HL-60 (cell line): ENCODE data around the gene RTL10.

Experiments used
- DNase-seq, 2 experiments: peaks; one replicate each; pipeline ENCODE4 v3.0.0-alpha.2; 2010 to 2020; ENCODE audit warnings: low read depth in 1 of 2, low spot score in 1 of 2
- H3K27ac ChIP-seq: fragments of 250-450 bp; sonication (Bioruptor Pico); replicated peaks from 2 replicates; pipeline ENCODE4 v1.5.1; 2020; ENCODE audit warnings: mild to moderate bottlenecking, moderate library complexity
- H3K27me3 ChIP-seq: fragments of 250-450 bp; sonication (Bioruptor Pico); 2 replicates; pipeline ENCODE4 v1.5.1; 2021; ENCODE audit warnings: mild to moderate bottlenecking, moderate library complexity; ENCODE audit not compliant: insufficient read depth, poor library complexity, severe bottlenecking
- H3K4me3 ChIP-seq: replicated peaks from 2 replicates; pipeline ENCODE4 v1.5.1; 2011; ENCODE audit warnings: mild to moderate bottlenecking, control low read depth, low read length; ENCODE audit not compliant: insufficient read depth
- GABPA ChIP-seq: IDR thresholded peaks from 2 replicates; pipeline ENCODE4 v1.6.1; 2012; ENCODE audit warnings: low read depth
- POLR2AphosphoS5 ChIP-seq: IDR thresholded peaks from 2 replicates; pipeline ENCODE4 v1.6.1; 2012; ENCODE audit warnings: low read depth
- SPI1 ChIP-seq: IDR thresholded peaks from 2 replicates; pipeline ENCODE4 v1.6.1; 2012; ENCODE audit warnings: low read depth, mild to moderate bottlenecking, borderline replicate concordance
- TF ChIP-seq, protein P1 (sequence below): IDR thresholded peaks from one replicate; pipeline ENCODE4 v1.5.1; 2011; ENCODE audit warnings: low read length, control low read depth, inconsistent platforms; ENCODE audit not compliant: insufficient read depth
- TF ChIP-seq, protein P2 (sequence below): IDR thresholded peaks from 2 replicates; pipeline ENCODE4 v1.6.1; 2012; ENCODE audit warnings: low read depth; ENCODE audit not compliant: insufficient replicate concordance

Gene RTL10

GRCh38 chr22:19880786-19881569 is 26.3 kb upstream of the RTL10 start:
- no peak for TF ChIP-seq POLR2AphosphoS5
- TF ChIP-seq GABPA, result no peak
- TF ChIP-seq SPI1, result no peak
- TF ChIP-seq, protein P1, sequence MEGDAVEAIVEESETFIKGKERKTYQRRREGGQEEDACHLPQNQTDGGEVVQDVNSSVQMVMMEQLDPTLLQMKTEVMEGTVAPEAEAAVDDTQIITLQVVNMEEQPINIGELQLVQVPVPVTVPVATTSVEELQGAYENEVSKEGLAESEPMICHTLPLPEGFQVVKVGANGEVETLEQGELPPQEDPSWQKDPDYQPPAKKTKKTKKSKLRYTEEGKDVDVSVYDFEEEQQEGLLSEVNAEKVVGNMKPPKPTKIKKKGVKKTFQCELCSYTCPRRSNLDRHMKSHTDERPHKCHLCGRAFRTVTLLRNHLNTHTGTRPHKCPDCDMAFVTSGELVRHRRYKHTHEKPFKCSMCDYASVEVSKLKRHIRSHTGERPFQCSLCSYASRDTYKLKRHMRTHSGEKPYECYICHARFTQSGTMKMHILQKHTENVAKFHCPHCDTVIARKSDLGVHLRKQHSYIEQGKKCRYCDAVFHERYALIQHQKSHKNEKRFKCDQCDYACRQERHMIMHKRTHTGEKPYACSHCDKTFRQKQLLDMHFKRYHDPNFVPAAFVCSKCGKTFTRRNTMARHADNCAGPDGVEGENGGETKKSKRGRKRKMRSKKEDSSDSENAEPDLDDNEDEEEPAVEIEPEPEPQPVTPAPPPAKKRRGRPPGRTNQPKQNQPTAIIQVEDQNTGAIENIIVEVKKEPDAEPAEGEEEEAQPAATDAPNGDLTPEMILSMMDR, result no peak
- TF ChIP-seq, protein P2, sequence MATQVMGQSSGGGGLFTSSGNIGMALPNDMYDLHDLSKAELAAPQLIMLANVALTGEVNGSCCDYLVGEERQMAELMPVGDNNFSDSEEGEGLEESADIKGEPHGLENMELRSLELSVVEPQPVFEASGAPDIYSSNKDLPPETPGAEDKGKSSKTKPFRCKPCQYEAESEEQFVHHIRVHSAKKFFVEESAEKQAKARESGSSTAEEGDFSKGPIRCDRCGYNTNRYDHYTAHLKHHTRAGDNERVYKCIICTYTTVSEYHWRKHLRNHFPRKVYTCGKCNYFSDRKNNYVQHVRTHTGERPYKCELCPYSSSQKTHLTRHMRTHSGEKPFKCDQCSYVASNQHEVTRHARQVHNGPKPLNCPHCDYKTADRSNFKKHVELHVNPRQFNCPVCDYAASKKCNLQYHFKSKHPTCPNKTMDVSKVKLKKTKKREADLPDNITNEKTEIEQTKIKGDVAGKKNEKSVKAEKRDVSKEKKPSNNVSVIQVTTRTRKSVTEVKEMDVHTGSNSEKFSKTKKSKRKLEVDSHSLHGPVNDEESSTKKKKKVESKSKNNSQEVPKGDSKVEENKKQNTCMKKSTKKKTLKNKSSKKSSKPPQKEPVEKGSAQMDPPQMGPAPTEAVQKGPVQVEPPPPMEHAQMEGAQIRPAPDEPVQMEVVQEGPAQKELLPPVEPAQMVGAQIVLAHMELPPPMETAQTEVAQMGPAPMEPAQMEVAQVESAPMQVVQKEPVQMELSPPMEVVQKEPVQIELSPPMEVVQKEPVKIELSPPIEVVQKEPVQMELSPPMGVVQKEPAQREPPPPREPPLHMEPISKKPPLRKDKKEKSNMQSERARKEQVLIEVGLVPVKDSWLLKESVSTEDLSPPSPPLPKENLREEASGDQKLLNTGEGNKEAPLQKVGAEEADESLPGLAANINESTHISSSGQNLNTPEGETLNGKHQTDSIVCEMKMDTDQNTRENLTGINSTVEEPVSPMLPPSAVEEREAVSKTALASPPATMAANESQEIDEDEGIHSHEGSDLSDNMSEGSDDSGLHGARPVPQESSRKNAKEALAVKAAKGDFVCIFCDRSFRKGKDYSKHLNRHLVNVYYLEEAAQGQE, result no peak
- H3K4me3 ChIP-seq, result no peak overlapping the region
- H3K27ac ChIP-seq, result no peak overlapping the region
- DNase-seq, result no peak
- no peaks in the 10 kb centered on the region for H3K27me3 ChIP-seq

GRCh38 chr22:19879992-19880785 is 25.5 kb upstream of the RTL10 start:
- no peak overlapping the region for H3K27ac ChIP-seq

DNA sequence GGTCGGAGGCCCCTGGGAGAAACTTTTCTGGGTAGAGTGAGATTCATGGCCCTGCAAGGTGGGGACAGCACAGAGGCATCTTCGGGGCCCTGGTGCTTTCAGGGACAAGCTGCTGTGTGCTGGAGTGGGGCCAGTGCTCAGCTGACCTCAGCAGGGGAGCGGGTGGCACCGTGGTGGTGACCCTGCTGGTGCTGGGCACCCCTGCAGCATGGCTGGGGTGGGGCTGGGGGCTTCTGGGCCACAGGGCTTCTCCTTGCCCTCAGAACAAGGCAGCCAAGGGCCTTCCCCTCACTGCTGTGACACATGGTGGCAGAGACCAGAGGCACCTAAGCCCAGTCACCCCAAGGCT is 24.9 kb upstream of the RTL10 start:
- no peak overlapping the region for H3K4me3 ChIP-seq
- H3K27me3 ChIP-seq, result no peaks in the 10 kb centered on the region
- H3K27ac ChIP-seq, result no peak overlapping the region
- no peak for DNase-seq
- TF ChIP-seq, protein P2, result no peak
- TF ChIP-seq, protein P1, result no peak
- TF ChIP-seq SPI1, result no peak
- no peak for TF ChIP-seq GABPA
- TF ChIP-seq POLR2AphosphoS5, result no peak

More at GRCh38 chr22:19879992-19880785, 25.5 kb upstream of the RTL10 start:
- DNase-seq, result no peak
- TF ChIP-seq POLR2AphosphoS5 (no peak), GABPA (no peak), SPI1 (no peak)
- TF ChIP-seq, protein P1, result no peak
- TF ChIP-seq, protein P2, result no peak
- no peaks in the 10 kb centered on the region for H3K27me3 ChIP-seq
- no peak overlapping the region for H3K4me3 ChIP-seq
